COLO829 (cell line): Measurements from ENCODE around the gene PDCD4.
"Not testable (repeated sequence)": the region's sequence is repeated elsewhere in the genome, so short reads cannot be mapped to it uniquely, and the experiment has no call there.

Experiments used
- DNase-seq: peaks from one replicate; pipeline ENCODE4 v3.0.0; 2012; ENCODE audit warnings: low spot score

PDCD4 gene

GRCh38 chr10:110861476-110861875, 10.3 kb upstream of the PDCD4 start:
- no peak for DNase-seq

DNA sequence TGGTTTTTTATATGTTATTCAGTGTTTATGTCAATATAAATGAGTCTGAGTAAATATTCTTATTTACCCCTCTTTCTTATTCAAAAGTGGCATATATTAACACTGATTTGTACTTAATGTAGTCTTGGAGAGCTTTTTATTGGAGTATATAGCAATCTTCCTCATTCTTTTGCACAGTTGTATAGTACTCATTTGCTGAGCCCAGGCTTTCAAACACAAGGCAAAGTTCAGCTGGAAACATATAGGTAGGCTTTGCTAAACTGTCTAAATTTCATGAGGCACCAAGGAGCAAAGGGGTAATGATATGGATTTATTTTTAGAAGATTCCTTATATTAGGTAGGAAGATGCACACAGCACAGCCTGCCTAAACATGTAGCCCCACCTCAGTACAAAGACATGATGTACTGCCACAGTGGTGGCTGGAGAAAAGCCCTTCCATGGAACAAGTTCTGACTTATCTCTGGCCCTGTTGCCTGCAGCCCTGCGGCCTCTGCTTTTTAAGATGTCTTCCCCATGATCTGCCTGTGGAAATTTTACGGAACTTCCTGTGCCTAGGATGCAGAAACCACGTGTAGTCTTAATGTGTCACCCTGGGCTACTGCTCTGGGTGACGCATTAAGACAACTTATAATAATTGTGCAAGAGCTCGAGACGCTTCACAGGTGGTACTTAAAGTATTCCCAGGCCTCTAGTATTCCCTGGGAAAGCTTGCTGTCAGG, 9.6 kb upstream of the PDCD4 start:
- DNase-seq = no peak

DNA sequence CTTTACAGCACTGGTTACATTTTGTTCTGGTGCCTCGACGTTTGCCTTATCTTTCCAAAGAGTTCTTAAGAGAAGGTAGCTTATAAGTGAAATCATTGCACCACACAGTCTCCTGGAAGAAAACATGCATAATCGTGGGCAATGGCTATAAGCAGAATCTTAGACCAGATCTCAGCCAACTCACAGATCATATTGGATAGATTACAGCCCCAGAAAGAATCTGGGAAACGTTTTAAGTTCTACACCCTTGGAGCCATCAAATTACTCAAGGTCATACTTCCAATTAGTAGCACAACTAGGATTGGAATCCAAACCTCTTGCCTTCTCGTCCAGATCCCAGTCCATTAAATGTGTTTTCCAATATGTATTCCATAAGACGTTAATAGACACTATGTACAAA, 8.8 kb upstream of the PDCD4 start:
- DNase-seq = no peak

DNA sequence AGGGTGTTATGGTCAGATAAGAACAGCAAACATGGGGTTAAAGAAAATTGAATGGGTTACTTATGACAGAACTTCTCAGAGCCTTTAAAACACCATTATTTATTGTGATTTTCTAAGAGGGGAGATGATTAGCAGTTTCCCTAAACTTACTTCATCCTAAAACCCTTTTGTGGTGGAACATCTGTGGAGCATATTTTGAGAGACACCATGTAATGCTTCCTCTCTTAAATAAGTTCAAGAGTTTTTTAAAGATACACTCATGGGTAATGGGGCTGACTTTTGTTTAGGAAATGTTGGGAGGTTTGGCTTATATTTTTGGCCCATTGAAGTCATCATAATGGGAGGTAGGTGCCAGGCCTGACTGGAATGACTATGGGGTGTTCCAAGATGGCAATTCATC, 8.4 kb upstream of the PDCD4 start:
- no peak for DNase-seq

DNA sequence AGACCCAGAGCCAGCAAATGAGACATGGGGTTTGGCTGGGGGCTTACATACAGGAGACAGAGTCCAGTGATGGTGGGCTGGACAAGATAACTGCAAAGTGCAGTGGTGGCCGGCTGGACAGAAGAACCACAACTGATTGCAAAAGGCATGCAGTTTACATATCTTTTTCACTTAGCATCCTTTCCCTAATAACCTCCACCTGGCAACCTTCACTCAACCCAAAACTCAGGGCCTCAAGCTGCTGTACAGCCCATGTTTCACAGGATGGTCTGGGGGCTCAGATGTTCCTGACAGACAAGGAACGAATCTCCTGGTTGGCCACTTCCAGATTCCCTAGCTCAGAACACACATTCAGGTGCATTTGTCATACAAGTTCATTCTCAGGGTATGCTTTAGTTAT, 7.8 kb upstream of the PDCD4 start:
- DNase-seq = no peak

GRCh38 chr10:110864662-110865140, 7.0 kb upstream of the PDCD4 start:
- no peak for DNase-seq

- no peak for DNase-seq
Measured at GRCh38 chr10:110865186-110865808, 6.4 kb upstream of the PDCD4 start.

DNA sequence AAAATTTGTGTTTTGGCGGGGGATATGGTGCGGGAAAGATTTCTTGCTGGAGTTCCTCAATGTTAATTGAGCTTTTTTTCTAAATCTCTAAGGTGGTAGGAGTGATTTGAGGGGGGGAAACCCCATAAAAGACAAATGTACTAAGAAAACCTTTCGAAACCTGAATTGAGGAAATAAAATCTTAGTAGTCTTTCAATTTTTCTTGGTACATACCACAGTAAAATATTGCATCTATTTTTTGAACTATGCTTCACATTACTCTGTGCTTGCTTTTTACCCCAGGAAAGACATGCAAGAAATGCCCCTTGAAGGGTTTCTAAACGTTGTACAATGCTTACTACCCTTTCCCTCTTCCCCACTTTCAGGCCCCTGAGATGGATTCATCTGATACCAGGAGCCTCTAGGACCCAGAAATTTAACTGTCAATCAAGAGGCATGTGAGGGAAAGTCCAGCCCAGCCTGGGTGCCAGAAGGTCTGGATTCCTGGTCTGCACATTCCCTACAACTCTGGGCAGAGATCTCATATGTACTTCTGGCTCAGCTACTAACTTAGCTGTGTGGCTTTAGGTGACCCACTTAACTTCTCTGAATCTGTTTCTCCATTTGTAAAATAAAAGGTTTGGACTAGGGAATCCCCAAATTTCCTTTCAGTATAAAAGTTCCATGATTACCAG, 5.8 kb upstream of the PDCD4 start:
- DNase-seq = no peak

DNA sequence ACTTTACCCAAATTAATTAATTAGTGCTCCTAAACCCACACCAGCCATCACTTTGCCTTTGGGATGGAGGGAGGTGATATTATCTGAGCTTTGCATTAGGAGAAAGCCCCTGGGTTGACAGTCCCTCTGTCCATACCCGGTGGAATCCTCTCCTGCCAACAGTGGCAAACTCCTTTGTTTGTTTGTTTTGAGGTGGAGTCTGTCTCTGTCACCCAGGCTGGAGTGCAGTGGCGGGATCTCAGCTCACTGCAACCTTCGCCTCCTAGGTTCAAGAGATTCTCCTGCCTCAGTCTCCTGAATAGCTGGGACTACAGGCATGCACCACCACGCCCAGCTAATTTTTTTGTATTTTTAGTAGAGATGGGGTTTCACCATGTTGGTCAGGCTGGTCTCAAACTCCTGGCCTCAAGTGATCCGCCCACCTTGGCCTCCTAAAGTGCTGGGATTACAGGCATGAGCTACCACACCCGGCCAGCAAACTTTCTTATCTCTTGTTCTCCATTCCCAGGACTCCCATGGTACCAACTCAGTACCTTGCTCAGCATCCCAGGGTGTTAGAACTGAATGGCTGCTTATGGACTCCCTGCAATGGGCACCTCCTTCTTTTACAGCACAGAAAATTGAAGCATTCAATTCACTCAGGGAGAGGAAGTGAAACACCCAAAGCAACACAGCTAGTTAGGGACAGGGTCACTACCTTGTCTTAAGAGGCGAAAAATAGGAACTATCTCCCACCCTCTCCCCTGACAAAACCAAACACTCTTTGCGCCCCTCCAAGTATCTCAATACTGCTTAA, 4.5 kb upstream of the PDCD4 start:
- not testable (repeated sequence) for DNase-seq

GRCh38 chr10:110867807-110868465, 3.8 kb upstream of the PDCD4 start:
- no peak for DNase-seq

DNA sequence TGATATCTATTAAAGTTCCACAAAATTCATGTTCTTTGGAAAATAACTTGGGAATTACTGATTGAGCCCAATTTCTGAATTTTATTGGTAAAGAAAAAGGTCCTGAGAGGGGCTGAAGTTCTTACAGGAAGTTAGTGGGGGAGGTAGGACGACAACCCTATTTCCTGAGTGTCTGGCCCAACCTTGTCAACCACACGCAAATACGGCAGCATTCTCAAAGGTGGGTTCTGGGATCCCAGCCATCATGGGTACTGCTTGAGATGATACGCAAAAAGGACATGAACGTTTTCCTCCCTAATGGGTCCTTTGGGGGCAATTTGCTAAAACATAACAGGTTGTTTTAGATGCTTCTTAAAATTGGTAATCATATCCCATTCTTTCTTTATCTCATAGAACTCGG, 2.7 kb upstream of the PDCD4 start:
- no peak for DNase-seq

DNA sequence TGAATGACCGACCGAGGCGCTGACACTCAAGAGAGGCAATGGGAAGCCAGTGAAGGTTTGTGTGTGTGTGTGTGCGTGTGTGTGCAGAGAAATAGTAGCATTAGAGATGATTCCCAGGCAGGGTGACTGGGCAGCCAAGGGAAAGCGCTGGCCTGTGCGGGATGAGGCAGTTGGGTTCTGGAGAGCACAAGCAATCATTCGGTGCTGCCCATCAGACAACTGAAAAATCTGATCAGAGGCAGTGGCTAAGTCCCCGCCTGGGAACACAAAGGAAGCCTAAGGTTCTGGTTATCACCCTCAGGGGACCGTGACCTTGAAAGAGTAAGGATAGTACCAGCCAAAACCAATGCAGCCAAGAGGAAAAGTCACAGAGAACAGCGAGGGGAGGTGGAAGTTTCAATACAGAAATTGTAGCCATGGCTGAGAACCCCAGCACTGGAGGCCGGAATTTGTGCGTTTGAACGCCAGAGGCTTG, 868 bp upstream of the PDCD4 start:
- DNase-seq = no peak

DNA sequence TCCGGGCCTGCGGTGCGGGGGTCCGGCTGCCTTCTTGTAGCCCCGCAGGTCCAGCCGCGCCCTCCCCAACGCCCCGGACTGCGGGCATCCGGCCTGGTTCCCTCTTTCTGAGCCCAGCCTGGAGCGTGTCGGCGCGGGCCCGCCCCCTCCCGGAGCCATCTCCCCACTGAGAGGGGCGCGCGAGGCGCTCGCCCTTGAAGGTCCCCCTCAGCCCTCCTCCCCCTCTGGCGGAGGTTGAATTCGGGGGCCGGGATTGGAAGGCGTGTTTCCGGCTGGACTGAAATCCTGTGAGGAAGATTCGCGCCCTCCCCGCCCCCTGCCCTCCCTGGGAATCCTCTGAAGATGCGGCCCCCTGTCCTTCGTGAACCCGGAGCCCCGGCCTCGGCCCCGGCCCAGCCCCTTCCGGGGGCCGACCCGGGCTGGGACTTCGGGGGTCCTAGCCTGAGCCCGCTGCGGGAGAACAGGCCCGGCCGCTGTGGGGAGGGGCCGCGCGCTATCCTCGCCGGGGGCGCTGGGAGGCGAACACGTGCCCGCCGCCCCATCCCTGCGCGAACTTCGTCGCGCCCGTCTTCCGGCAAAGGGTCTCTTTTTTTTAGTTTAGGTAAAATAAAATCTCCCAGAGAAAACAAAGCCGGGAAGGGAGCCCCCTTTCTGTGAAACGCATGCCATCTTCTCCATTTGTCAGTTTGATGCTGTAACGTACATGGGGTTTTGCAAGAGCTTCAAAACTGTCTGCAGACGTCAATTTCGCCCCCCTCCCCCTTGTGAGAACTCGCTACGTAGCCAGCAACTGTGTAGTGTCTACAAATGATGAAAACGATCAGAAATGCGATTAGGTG, 636 bp downstream of the PDCD4 start:
- no peak for DNase-seq

DNA sequence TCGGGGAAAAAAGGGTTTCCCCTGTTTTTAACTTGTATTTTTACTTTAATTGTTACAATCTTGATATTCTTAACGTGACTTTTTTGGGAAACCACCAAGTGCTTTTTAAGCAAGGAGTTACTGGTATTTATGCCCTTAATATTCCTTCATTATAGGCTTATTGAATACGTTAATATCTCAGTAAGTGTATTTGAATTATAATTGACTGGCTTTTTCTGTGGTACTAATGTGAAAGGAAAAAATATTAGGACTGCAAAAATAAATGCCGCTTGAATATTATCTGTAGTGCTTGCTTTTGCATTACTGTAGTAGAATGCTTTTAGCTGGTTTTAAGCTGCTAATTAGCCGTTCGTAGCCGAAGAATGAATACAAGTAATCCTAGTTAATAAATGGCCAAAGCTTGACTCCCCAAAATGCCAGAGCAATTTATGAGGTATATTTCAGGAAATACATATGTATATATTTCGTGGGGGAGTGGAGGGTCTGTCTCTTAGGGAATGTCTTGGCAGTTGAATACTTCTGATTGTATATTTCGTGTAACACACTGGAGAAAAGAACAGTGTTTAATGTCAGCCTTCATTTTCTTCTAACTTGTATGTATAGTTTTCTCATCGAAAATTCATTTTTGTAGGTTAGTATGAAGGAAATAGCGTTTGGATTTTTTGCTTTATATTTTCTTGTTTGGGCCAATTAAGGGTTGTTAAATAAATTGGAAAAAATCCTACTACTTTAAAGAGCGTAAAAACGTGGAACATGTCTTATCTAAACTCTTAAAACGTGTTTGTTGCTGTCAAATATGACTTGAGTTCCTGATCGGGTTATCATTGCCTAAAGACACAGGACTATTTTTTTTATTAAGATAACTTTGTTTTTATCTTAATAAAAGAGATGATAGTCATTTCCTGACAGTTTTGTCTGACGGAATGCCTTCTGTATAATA, 1.5 kb downstream of the PDCD4 start:
- DNase-seq = no peak

DNA sequence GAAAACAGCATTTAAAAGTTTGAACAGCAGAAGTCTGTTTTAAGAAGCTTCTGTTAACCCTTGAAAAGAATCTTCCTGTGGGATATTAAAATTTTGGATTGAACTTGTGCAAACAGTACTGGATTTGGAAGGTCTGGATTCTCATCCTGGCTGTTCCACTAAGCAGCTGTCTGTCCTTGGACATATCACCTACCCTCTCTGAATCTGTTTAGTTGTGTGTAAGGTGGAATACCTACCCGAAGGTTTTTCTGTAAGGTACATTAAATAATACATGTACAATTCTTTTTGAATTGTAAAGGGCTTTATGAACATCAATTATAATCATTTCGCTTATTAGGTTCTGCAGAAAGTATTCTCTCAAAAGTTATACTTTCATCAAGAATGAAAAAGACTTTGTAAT, 2.2 kb downstream of the PDCD4 start:
- DNase-seq = no peak

DNA sequence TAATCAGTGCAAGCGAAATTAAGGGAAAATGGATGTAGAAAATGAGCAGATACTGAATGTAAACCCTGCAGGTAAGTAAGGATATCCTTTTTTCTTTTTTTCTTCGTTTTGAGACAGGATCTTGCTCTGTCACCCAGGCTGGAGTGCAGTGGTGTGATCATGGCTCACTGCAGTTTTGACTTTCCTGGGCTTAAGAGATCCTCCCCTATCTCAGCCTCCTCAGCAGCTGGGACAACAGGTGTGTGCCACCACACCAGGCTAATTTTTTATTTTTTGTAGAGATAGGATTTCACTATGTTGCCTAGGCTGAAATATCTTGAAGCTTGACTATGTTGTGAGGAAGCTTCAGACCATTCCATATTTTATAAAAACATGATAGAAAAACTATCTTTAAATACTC, 4.3 kb downstream of the PDCD4 start:
- no peak for DNase-seq

GRCh38 chr10:110876788-110877187, 5.1 kb downstream of the PDCD4 start:
- DNase-seq = no peak

- no peak for DNase-seq
Measured at GRCh38 chr10:110880012-110880411, 8.3 kb downstream of the PDCD4 start.

DNA sequence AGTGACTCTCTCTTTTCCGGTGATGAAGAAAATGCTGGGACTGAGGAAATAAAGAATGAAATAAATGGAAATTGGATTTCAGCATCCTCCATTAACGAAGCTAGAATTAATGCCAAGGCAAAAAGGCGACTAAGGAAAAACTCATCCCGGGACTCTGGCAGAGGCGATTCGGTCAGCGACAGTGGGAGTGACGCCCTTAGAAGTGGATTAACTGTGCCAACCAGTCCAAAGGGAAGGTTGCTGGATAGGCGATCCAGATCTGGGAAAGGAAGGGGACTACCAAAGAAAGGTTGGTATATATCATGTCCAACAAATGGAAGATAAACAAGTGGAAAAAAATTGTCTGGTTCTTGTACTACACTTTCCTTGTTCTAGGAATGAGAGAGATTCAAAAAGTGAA, 9.5 kb downstream of the PDCD4 start:
- no peak for DNase-seq

DNA sequence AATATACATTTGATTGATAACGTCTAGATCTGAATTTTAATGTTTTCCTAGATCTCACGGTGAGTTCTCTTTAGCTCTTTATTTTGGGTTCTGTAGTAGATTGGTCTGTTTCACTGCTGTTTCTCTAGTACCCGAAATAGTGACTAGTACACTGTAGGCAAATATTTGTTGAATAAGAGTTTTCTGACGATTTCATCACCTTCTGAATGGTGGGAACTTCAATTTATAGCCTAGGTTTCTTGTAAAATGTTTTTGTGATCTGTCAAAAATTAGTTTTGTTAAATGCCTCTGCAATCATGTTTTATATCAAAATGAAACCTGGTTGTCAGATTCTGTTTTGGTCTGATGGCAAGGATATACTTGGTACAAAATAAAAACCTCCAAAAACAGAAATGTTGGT, 10.2 kb downstream of the PDCD4 start:
- no peak for DNase-seq
